SK-N-SH treated with all-trans-retinoic acid at 6 μM for 48 hours (cell line): ENCODE data around the gene HBS1L.

ENCODE experiments used
- ISL1 ChIP-seq: fragments of 250-450 bp; sonication (Bioruptor Pico); IDR thresholded peaks from 2 replicates; pipeline ENCODE4 v2.1.2; 2022; ENCODE audit warnings: mild to moderate bottlenecking, moderate library complexity
- ZFP30 ChIP-seq: fragments of 450-650 bp; formaldehyde crosslinking; IDR thresholded peaks from 2 replicates; pipeline ENCODE4 v1.5.0; 2022; ENCODE audit warnings: mild to moderate bottlenecking, moderate library complexity
- ZNF8 ChIP-seq: fragments of 450-650 bp; formaldehyde crosslinking; IDR thresholded peaks from 2 replicates; pipeline ENCODE4 v1.5.0; 2020; ENCODE audit warnings: mild to moderate bottlenecking, moderate library complexity
- TF ChIP-seq, protein P1 (sequence below): fragments of 250-450 bp; sonication (Bioruptor Pico); IDR thresholded peaks from 2 replicates; pipeline ENCODE4 v1.5.1; 2020; ENCODE audit warnings: low read depth, mild to moderate bottlenecking, moderate library complexity

DNA sequence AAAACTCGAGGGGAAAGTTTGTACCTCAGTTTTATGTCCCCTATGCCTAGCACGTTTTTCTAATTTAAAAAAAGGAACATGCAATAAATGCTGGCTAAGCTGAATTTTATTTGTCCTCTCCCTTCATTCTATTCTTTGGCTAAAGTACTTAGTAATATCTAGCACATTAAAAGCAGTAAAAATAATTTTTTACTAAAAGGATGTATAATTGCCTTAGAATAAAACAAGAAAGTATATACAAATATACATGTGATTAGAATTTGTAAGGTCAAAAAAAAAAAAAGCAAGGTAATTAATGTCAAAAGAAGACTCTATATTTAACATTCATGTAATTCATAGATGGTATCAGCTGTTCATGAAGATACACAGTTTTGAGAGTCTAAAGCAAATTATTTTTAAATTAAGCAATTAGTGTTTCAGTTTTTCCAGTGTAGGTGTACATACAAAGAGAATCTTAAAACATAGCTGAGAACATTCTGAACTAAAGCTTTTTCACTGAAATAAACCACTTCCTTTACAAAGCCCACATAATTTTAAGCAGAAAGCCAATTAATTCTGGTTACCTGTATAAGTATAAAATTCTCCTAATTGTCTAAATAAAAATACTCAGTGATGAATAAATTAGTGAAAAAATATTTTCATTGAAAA is 32.4 kb downstream of the HBS1L start:
- TF ChIP-seq ZFP30 (CRISPR knock-in tag) = no peak
- TF ChIP-seq ISL1 = no peak
- TF ChIP-seq, protein P1, sequence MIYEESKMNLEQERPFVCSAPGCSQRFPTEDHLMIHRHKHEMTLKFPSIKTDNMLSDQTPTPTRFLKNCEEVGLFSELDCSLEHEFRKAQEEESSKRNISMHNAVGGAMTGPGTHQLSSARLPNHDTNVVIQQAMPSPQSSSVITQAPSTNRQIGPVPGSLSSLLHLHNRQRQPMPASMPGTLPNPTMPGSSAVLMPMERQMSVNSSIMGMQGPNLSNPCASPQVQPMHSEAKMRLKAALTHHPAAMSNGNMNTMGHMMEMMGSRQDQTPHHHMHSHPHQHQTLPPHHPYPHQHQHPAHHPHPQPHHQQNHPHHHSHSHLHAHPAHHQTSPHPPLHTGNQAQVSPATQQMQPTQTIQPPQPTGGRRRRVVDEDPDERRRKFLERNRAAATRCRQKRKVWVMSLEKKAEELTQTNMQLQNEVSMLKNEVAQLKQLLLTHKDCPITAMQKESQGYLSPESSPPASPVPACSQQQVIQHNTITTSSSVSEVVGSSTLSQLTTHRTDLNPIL (CRISPR knock-in tag) = no peak
- TF ChIP-seq ZNF8 (CRISPR knock-in tag) = no peak
